Stimulated activated effector memory CD8-positive, alpha-beta T cell treated with anti-CD3 and anti-CD28 coated beads, Interleukin-12 subunit alpha, Interleukin-12 subunit beta, amount 100 ng/mL, for 72 hours (primary cell): Measurements from ENCODE around the gene BEGAIN.

Experiments
- ATAC-seq: fragments of 150-1000 bp; cut with Tn5 transposase; 2 replicates; pipeline ENCODE4 v1.10.0; 2021
- DNase-seq, 2 donors: peaks; one replicate each; pipeline ENCODE4 v3.0.0; 2021 to 2022; ENCODE audit warnings: low spot score in 2 of 2
- H3K27ac Mint-ChIP-seq: one replicate; pipeline ENCODE4 v1.8.0; 2022; ENCODE audit warnings: mild to moderate bottlenecking, mixed read lengths
- H3K36me3 Mint-ChIP-seq: one replicate; pipeline ENCODE4 v1.8.0; 2022; ENCODE audit warnings: mild to moderate bottlenecking, mixed read lengths
- H3K4me1 Mint-ChIP-seq: one replicate; pipeline ENCODE4 v1.8.0; 2022; ENCODE audit warnings: mixed read lengths
- H3K4me3 Mint-ChIP-seq: one replicate; pipeline ENCODE4 v1.8.0; 2022; ENCODE audit warnings: mild to moderate bottlenecking, mixed read lengths
- H3K9me3 Mint-ChIP-seq: one replicate; pipeline ENCODE4 v1.8.0; 2022; ENCODE audit warnings: mixed read lengths

BEGAIN gene

DNA sequence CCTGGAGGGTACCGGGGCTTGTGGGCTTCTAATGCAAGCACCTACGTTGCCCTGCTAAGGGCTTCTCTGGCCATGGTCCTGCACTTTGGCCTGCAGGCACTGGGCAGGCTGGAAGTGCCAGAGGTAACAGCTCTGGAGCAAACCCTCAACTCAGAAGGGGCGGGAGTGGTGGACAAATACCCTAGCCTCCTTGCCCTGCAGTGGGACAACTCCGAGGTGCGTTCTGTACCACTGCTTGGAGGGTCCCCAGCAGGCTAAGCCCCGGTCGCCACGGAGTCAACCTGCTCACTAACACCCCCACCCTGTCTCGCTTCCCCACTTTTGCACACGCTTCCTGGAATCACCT lies 20.4 kb upstream of the BEGAIN start:
- H3K9me3 Mint-ChIP-seq = no peaks in the 10 kb centered on the region
- ATAC-seq (no peak), DNase-seq (no peak)
- no peaks in the 10 kb centered on the region for H3K36me3 Mint-ChIP-seq
- H3K4me1 Mint-ChIP-seq = peaks cover 13% of the 10 kb centered on the region
- no peak overlapping the region for H3K27ac Mint-ChIP-seq
- no peak overlapping the region for H3K4me3 Mint-ChIP-seq

DNA sequence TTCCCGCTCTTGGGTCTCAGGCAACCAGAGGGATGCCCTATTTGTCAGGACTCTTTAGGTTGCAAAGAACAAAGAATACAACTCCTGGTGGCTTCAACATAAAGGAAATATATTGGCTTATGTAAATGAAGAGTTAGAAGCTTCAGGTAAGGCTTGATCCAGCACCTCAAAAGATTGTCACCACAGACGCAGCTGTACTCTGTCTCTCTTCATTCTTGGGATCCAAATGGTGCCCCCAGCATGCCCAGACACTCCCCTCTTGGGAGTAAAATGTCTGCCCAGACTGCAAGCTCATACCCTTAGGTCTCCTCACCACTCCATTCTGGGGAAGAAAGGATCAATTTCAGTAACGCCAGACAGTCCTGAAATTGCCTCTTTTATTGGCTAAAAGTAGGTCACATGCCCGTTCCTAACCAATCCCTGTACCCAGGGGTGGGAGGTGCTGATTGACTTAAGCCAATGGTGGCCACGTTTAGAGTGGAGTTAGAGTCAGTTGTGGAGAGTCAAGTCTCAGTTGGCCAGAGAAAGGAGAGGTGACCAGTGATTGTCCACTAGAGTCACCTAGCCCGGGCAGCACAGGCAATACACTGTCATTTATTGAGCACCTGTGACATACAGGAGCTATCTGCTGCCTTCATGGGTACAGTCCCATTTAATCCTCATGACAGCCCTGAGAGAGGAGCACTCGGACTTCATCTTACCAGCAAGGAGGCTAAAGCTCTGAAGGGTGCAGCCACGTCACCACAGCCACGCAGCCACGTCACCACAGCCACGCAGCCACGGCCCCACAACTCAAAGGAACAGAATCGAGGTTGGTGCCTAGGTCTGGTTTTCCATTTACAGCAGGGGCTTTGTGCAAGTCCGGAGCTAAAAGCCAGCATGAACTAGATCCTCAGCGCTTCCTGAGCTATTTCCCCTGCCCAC lies 19.7 kb upstream of the BEGAIN start:
- Mint-ChIP-seq H3K27ac (no peak overlapping the region), H3K9me3 (peaks cover 1% of the 10 kb centered on the region), H3K4me1 (peaks cover 13% of the 10 kb centered on the region), H3K36me3 (no peaks in the 10 kb centered on the region), H3K4me3 (no peak overlapping the region)
- no peak for DNase-seq
- ATAC-seq = no peak

DNA sequence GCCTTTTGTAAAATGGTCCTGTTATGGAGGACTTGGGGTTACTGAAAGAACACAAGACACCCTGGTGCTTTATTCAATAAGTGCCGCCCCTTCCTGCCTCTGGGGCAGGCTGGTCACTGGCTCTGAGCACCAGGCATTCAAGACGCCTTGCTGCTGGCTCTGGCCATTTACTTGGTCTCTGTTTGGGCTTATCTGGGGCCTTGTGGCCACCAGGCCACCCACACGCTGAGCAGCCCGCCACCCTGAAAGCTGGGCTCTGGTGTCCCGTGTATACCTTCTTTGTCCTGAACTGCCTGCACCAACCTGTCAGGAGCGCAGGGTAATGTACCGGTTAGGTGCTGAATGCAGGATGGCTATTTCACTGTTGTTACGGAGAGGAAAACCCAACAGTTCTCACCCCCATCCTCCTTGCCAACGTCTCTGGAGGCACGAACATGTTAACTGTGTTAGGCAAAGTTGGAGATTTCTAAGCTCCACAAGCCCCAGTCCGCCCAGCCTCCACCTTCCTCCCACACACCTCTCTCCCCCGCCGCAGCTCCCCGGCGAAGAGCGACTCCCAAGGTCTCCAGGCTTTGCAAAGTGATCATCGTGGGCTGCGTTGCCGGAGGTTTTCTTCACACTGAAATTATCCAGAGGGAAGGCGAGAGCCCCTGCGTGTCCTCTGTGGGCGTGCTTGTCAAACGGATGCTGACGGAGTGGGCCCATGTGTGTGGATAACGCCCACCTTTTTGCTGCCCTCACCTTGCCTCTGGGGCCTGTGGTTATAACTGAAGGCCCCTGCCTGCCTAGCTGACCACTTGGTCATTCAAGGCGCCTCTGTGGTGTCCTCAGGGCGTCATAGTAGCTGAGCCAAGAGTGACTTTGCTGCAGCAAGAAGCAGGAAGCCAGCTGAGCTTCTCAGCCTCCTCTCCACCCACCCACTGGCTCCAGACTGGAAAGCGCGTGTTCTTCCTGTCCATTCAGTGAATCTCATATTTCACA lies 18.8 kb upstream of the BEGAIN start:
- Mint-ChIP-seq H3K9me3 (peaks cover 10% of the 10 kb centered on the region), H3K4me3 (no peak overlapping the region), H3K27ac (no peak overlapping the region), H3K36me3 (no peaks in the 10 kb centered on the region), H3K4me1 (peaks cover 13% of the 10 kb centered on the region)
- ATAC-seq (no peak), DNase-seq (no peak)

DNA sequence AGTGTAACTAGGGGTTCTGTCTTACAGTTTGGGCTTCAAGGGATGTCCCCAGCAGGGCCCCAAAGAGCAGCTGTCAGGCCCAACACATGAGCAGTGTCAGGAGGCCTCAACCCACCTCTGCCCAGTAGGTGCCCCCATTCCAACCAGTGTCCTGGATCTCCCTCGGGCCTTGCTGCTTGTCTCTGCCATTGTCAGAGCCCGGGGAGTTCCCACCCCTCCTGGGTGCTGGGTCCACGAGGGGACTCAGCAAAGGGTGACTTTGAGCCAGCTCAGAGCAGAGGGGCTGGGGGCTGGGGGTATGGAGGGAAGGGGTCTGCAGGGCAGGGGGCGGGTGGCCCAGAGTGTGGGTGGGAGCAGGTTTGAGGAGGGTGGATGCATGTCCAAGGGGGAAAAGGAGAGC lies 18.0 kb upstream of the BEGAIN start:
- Mint-ChIP-seq H3K36me3 (no peaks in the 10 kb centered on the region), H3K27ac (no peak overlapping the region), H3K4me1 (peaks cover 13% of the 10 kb centered on the region), H3K4me3 (no peak overlapping the region), H3K9me3 (peaks cover 11% of the 10 kb centered on the region)
- no peak for DNase-seq
- no peak for ATAC-seq

DNA sequence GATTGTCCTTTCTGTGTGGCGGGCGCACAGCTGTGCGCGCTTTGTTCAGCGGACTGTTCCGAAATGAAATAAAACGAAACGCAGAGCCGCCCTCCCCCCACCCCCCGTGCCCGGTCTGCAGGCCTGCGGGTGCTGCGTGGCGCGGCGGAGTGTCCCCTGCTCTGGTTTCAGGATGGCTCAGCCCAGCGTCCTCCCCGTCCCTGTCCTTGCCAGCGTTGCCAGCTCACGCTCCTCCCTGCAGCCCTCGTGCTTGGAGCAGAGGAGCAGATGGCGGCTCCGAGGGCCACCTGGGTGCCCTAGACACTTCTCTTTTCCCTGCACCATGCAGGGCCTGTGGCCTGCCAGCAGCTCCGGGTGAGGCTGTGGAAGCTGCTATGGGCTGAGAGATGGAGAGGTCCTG lies 17.5 kb upstream of the BEGAIN start:
- peaks cover 13% of the 10 kb centered on the region for H3K4me1 Mint-ChIP-seq
- peaks cover 11% of the 10 kb centered on the region for H3K9me3 Mint-ChIP-seq
- no peak overlapping the region for H3K4me3 Mint-ChIP-seq
- H3K36me3 Mint-ChIP-seq = no peaks in the 10 kb centered on the region
- no peak for DNase-seq
- ATAC-seq = no peak
- H3K27ac Mint-ChIP-seq = no peak overlapping the region

DNA sequence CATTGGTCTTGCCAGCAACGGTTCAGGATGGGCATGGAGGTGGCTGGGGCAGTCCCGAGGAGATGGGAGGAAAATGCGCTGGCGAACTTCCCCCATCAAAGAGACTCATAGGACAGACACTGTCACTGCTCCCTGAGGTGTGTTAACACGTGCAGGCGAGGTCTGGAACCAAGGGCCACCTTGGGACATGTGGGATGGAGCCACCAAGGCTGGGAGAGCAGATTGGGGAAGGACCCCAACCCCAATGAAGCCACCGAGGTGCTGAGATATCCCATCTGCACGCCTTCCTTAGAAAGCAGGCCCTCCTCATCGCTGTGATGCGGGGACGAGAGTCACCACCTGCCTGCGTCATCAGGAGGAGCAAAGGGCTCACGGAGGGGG lies 16.9 kb upstream of the BEGAIN start:
- no peak overlapping the region for H3K4me3 Mint-ChIP-seq
- peaks cover 11% of the 10 kb centered on the region for H3K9me3 Mint-ChIP-seq
- H3K27ac Mint-ChIP-seq = no peak overlapping the region
- H3K4me1 Mint-ChIP-seq = peaks cover 10% of the 10 kb centered on the region
- ATAC-seq (no peak), DNase-seq (no peak)
- no peaks in the 10 kb centered on the region for H3K36me3 Mint-ChIP-seq

DNA sequence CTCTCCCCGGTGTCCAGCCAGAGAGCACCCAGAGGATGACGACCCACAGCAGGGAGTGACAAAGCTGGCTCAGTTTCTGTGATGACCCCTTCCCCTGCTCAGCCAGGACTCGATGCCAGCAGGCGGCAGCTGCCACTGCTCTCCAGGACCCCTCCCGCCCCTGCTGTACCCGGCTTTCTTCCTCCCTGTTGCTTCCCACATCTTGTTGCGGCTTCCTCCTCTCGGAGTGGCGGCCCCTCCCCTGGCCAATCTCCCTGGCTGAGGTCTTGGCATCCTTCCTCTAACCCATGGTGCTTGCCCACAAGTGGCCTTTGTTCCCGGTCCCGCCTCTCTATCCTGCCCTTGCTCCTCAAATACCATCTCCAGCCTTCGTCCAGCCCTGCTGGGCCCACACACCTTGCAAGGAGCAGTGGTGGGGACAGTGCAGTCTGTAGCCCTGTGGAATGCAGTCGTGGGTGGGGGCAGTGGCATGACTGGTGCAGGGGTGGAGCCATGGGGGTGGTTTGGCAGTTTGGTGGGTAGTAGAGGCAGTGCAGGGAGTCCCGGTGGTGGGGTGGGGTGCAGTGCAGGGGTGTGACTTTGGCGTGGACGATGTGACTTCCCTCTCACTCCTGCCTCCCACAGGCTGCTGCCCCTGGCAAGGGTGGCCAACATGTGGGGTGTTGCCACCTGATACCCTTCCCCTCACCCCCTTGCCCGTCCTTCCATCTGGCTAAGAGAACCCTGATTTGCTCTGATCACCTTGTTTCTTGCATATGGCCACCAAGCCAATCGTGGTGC lies 16.3 kb upstream of the BEGAIN start:
- peaks cover 8% of the 10 kb centered on the region for H3K4me1 Mint-ChIP-seq
- no peak overlapping the region for H3K27ac Mint-ChIP-seq
- no peaks in the 10 kb centered on the region for H3K36me3 Mint-ChIP-seq
- no peak overlapping the region for H3K4me3 Mint-ChIP-seq
- ATAC-seq (no peak), DNase-seq (no peak)
- H3K9me3 Mint-ChIP-seq = peaks cover 11% of the 10 kb centered on the region

DNA sequence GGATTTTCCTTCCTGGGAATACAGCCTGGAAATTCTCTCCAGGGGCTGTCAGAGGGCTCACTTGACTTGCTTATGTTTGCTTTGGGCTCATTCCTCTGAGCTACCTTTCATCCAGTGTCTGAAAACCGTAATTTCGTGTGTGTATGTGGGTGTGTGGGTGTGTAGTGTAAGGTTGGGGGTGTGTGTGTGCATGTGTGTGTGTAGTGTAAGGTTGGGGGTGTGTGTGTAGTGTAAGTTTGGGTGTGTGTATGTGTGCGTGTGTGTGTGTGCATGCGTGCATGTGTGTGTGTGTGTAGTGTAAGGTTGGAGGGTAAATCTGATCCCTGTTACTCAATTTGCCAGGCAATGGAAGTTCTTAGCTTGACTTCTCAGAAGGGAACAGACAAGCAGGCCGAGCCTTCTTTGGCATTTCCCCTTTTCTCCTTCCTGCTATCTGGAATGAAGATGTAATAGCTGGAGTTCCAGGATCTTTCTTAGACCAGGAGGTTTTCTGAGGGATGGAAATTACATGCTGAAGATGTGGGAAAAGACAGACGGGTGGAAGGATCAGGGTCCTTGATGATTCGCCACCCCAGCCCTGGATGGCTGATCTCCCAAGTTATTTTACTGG lies 15.5 kb upstream of the BEGAIN start:
- no peak for DNase-seq
- Mint-ChIP-seq H3K36me3 (no peaks in the 10 kb centered on the region), H3K4me1 (peaks cover 8% of the 10 kb centered on the region), H3K4me3 (no peak overlapping the region), H3K9me3 (peaks cover 11% of the 10 kb centered on the region), H3K27ac (no peak overlapping the region)
- no peak for ATAC-seq

DNA sequence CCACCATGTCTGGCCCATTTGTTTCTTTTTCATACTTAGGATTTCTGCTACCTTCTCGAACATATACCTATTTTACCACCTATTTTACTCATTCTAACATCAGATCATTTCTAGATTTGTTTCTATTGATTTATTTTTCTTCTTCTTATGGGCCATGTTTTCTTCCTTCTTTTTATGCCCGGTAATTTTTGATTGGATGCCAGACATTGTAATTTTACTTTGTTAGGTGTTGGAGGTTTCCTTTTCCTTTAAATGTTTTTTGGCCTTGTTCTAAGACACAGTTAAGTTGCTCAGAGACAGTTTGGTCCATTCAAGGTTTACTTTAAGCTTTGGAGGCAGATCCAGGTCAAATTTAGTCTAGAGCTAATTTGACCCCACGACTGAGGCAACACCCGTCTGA lies 14.7 kb upstream of the BEGAIN start:
- H3K36me3 Mint-ChIP-seq = no peaks in the 10 kb centered on the region
- H3K4me1 Mint-ChIP-seq = peaks cover 8% of the 10 kb centered on the region
- DNase-seq (no peak), ATAC-seq (no peak)
- peaks cover 11% of the 10 kb centered on the region for H3K9me3 Mint-ChIP-seq
- H3K27ac Mint-ChIP-seq = no peak overlapping the region
- H3K4me3 Mint-ChIP-seq = no peak overlapping the region

DNA sequence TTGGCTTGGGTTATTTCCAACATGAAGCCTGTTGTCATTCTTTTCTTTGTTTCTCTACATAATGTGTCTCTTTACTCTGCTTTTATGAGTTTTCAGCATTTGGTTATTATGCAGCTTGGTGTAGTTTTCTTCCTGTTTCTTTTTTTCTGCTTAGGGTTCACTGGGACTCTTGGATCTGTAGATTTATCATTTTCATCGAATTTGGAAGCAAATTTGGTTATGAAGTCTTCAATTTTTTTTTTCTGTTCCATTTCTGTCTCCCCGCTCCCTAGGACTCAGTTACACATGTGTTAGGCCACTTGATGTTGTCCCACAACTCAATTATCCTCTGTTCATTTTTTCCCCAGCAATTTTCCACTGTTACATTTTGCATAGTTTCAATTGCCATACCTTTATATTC lies 13.8 kb upstream of the BEGAIN start:
- Mint-ChIP-seq H3K9me3 (peaks cover 11% of the 10 kb centered on the region), H3K36me3 (no peaks in the 10 kb centered on the region), H3K4me1 (peaks cover 8% of the 10 kb centered on the region), H3K4me3 (no peak overlapping the region), H3K27ac (no peak overlapping the region)
- no peak for DNase-seq
- ATAC-seq = no peak

DNA sequence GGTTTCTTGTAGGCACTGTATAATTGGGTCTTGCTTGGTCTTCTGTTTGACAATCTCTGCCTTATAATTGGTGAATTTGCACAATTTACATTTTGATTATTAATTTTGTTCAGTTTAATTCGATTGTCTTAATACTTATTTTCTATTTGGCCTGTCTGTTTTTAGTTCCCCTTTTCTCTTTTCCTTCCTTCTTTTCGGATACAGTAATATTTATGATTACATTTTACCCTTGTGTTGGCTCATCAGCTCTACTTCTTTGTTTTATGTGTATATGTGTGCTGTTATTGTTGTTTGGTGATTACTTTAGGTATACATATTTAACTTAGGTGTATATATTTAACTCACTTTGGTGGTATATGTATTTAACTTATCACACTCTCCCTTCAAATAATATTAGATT lies 12.8 kb upstream of the BEGAIN start:
- peaks cover 11% of the 10 kb centered on the region for H3K9me3 Mint-ChIP-seq
- DNase-seq (no peak), ATAC-seq (no peak)
- peaks cover 8% of the 10 kb centered on the region for H3K4me1 Mint-ChIP-seq
- H3K27ac Mint-ChIP-seq = no peak overlapping the region
- no peak overlapping the region for H3K4me3 Mint-ChIP-seq
- no peaks in the 10 kb centered on the region for H3K36me3 Mint-ChIP-seq

DNA sequence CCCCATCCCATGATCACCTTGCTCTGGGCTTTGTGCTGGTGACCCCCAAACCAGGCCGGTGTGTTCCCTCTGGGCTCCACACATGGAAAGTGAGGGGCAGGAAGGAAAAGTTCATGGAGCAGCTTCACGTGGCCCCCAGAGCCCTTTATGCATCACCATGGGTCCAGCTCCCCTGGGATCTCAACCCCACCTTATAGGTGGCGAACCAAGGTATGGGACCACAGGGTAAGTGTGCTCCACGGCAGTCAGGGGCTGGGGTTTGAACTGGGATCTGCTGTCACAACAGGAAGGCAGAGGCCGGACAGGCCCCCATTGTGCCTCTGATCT lies 7.4 kb upstream of the BEGAIN start:
- no peaks in the 10 kb centered on the region for H3K9me3 Mint-ChIP-seq
- DNase-seq = no peak

DNA sequence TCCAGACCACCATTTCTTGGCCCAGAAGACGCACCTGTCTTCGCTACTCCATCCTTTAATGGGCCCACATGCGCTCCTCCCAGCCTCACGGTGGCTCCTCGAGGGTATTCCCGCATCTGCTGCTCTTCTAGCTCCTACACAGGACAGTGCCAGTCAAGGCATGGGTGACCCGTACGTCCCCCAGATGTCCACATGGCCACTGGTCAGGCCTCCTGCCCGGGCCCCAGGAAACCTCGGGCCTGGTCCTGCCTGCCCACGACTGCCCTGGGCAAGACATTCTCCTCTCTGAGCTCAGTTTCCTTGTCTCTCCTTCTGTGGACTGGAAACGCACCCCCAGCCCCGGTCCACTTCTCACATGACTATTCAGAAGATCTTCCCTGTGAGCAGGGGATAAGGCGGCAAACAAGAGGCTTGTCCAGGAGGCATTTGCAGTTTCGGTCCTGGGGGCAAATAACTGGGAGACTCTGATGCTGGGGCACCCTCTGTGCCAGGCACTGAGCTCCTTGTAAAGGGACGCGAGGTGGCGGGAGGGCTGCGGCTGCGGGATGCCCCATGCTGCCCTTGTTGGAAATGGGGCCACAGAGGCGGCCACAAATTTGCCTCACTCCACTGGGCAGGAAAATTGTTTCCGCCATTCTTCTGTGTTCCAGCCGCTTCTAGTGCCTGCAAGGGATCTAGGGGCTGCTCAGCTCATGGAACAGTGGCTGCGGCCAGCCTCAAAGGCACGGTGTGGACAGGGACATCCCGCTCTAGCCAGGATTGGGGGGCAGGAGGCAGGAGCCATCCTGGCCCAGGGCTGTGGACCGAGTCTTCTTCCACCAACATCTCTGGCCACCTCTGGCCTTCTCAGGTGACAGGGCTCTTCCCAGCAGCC lies 6.8 kb upstream of the BEGAIN start:
- H3K36me3 Mint-ChIP-seq = no peaks in the 10 kb centered on the region
- H3K4me1 Mint-ChIP-seq = no peaks in the 10 kb centered on the region
- ATAC-seq (no peak), DNase-seq (no peak)
- H3K9me3 Mint-ChIP-seq = no peaks in the 10 kb centered on the region
- H3K4me3 Mint-ChIP-seq = no peak overlapping the region
- H3K27ac Mint-ChIP-seq = no peak overlapping the region

More for the DNA sequence above, 7.4 kb upstream of the BEGAIN start:
- Mint-ChIP-seq H3K36me3 (no peaks in the 10 kb centered on the region), H3K4me1 (no peaks in the 10 kb centered on the region), H3K27ac (no peak overlapping the region), H3K4me3 (no peak overlapping the region)
- ATAC-seq = no peak

DNA sequence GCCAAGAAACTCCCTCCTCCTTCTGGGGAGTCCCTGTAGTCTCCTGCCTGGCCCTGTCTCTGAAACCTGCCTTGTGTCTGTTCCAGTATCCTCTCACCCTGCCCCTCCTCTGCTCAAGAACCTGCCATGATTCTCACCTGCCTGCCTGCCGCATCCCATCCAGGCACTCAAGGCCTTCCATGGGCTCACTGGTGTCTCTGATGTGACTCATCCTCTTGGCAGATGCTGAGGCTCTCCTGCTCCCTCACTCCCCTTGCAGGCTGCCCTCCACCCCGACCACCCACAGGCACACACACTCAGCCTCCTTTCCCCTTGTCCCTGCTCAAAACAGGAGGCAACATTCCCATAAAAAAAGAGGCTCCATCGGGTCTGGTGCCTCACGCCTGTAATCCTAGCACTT lies 5.8 kb upstream of the BEGAIN start:
- DNase-seq (no peak), ATAC-seq (no peak)
- H3K4me3 Mint-ChIP-seq = no peak overlapping the region
- no peaks in the 10 kb centered on the region for H3K4me1 Mint-ChIP-seq
- H3K27ac Mint-ChIP-seq = no peak overlapping the region
- no peaks in the 10 kb centered on the region for H3K36me3 Mint-ChIP-seq
- no peaks in the 10 kb centered on the region for H3K9me3 Mint-ChIP-seq
